ENCODE data around the gene ZNF407. TPM values are rescaled to one million over a fixed set of nuclear protein-coding genes. Genes with fewer than 3 reads are reported as not detected.

The ZNF407 gene
- total and polyA plus RNA-seq, 3 donors from 2014 or later, result 10.9 to 35.9 (median 30.8) TPM

- H3K4me1 ChIP-seq, result no peaks in the 10 kb centered on the region
- 88 to 96% methylated on average over 5 of the region's 5 CpGs for WGBS, 2 donors
- H3K9me3 ChIP-seq, result no peaks in the 10 kb centered on the region
- no peak for TF ChIP-seq POLR2A (IDR thresholded peaks at IDR 0.05)
- TF ChIP-seq, protein P1, sequence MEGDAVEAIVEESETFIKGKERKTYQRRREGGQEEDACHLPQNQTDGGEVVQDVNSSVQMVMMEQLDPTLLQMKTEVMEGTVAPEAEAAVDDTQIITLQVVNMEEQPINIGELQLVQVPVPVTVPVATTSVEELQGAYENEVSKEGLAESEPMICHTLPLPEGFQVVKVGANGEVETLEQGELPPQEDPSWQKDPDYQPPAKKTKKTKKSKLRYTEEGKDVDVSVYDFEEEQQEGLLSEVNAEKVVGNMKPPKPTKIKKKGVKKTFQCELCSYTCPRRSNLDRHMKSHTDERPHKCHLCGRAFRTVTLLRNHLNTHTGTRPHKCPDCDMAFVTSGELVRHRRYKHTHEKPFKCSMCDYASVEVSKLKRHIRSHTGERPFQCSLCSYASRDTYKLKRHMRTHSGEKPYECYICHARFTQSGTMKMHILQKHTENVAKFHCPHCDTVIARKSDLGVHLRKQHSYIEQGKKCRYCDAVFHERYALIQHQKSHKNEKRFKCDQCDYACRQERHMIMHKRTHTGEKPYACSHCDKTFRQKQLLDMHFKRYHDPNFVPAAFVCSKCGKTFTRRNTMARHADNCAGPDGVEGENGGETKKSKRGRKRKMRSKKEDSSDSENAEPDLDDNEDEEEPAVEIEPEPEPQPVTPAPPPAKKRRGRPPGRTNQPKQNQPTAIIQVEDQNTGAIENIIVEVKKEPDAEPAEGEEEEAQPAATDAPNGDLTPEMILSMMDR (IDR thresholded peaks at IDR 0.05), result no peak
- no peak overlapping the region for H3K4me3 ChIP-seq
- intact Hi-C loops (cut with DNase I; ENCODE audit: low total_unique reads), result no loop called here
- H3K27me3 ChIP-seq, result no peaks in the 10 kb centered on the region
- H3K27ac ChIP-seq, result no peak overlapping the region
- no peak for DNase-seq
- H3K36me3 ChIP-seq (ENCODE audit: low read depth, missing control alignments), result no peaks in the 10 kb centered on the region
Measured at GRCh38 chr18:74940856-74941255, 343.2 kb downstream of the ZNF407 start.

DNA sequence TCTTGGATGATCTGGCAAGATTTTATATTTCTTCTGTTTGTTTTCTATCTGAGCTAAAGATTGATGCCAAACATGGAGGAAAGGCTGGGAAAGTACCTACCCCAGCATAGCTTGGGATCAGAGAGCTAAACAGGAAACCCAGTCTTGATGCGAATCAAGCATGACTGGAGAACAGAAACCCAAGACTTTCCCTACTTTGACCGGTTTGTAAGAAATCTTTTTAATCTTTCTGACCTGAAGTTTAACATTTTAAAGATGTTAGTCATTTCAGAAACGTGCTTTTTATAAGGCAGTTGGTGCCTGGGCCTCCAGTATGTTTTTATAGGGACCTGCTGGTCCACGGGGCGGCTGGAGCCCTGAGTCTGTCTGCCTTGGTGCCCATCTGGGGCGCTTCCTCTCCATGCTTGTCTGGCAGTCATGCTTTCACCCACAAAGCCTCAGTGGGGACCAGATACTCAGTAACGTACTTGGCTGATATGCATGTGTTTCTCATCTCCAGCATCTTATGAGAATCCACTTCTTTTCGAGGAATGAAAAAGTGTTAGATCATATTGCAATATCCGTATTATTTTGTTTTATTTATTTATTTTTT is 344.7 kb downstream of the ZNF407 start:
- no peak overlapping the region for H3K4me3 ChIP-seq
- no peaks in the 10 kb centered on the region for H3K36me3 ChIP-seq (ENCODE audit: low read depth, missing control alignments)
- no peak for TF ChIP-seq POLR2A (IDR thresholded peaks at IDR 0.05)
- TF ChIP-seq, protein P1 (IDR thresholded peaks at IDR 0.05), result no peak
- H3K27ac ChIP-seq, result no peak overlapping the region
- H3K4me1 ChIP-seq, result no peaks in the 10 kb centered on the region
- intact Hi-C loops (cut with DNase I; ENCODE audit: low total_unique reads), result no loop called here
- no peaks in the 10 kb centered on the region for H3K27me3 ChIP-seq
- no peak for DNase-seq
- no peaks in the 10 kb centered on the region for H3K9me3 ChIP-seq
- 94% methylated on average over 9 of the region's 9 CpGs for WGBS, 2 donors

DNA sequence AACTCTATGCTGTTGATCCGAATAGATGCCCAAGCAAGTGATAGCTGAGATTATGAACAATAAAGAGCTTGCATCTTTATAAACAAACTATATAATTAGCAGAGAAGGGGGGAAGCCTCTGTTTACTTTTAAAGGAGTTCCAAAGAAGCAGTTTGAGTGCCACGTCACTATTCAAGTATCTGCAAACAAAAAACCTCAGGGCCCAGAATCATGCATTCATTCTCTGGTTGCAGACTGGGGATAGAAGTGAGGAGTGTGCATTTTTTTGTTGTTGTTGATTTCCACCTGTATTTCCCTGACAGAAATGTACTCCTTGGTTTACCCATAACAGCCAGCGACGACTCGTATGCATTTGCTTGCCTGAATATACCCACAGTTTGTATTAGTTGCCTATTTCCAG is 347.0 kb downstream of the ZNF407 start:
- Histone ChIP-seq H3K36me3 (ENCODE audit: low read depth, missing control alignments) (no peaks in the 10 kb centered on the region), H3K9me3 (no peaks in the 10 kb centered on the region), H3K4me1 (no peaks in the 10 kb centered on the region), H3K27ac (no peak overlapping the region), H3K4me3 (no peak overlapping the region), H3K27me3 (no peaks in the 10 kb centered on the region)
- no peak for TF ChIP-seq POLR2A (IDR thresholded peaks at IDR 0.05)
- TF ChIP-seq, protein P1 (IDR thresholded peaks at IDR 0.05), result no peak
- WGBS, 2 donors, result 90 to 95% methylated on average over 5 of the region's 5 CpGs
- intact Hi-C loops (cut with DNase I; ENCODE audit: low total_unique reads), result no loop called here
- no peak for DNase-seq

DNA sequence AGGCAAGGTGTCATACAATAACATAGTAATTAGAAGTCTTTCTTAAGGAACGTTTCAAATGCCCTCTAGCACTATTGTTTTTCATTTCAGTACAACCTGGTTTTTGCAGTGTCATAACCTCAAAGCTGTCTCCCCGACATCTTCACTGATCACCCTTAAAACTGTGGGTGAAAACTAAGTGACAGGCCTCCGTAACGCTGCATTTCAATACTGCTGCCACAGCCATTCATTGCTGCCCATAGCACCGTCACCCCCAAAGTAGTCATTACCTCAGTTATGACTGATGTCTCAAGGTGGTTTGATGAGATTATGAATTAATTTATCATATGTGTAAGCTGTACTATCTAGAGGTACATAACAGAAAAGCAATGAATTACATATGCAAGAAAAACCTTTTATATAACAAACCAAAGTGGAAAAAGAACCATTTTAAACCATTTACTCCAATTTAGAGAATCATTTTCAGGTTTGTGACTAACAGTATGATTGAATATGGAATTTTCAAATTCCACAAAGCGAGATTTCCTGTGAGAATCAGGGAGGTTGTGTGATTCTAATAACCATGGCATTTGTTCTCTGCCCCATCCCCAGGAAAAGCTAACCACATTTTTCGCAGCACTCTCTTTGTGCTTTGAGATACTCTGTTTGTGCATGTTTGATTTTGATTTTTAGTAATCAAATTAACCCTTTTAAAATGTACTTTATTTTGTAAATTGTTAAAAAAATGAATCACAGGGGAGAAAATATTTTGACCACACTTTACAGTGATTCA is 348.3 kb downstream of the ZNF407 start:
- H3K27me3 ChIP-seq, result no peaks in the 10 kb centered on the region
- no peaks in the 10 kb centered on the region for H3K4me1 ChIP-seq
- no peak for TF ChIP-seq POLR2A (IDR thresholded peaks at IDR 0.05)
- TF ChIP-seq, protein P1 (IDR thresholded peaks at IDR 0.05), result no peak
- H3K9me3 ChIP-seq, result no peaks in the 10 kb centered on the region
- H3K36me3 ChIP-seq (ENCODE audit: low read depth, missing control alignments), result no peaks in the 10 kb centered on the region
- WGBS, 2 donors, result 90 to 95% methylated on average over 7 of the region's 7 CpGs
- H3K27ac ChIP-seq, result no peak overlapping the region
- no peak for DNase-seq
- intact Hi-C loops (cut with DNase I; ENCODE audit: low total_unique reads), result no loop called here
- no peak overlapping the region for H3K4me3 ChIP-seq

All from testis (tissue), 3 donors.